ENCODE measurements around the gene WNT8A.
"Not testable (repeated sequence)": the region's sequence is repeated elsewhere in the genome, so short reads cannot be mapped to it uniquely, and the experiment has no call there.

WNT8A gene

GRCh38 chr5:138067945-138068344 lies 15.9 kb upstream of the WNT8A start:
- no peak for TF ChIP-seq POLR2A (IDR thresholded peaks at IDR 0.05; ENCODE audit: low read depth, low read length)
- DNase-seq (ENCODE audit: insufficient read length, low spot score), result no peak
- no peak for FAIRE-seq

GRCh38 chr5:138068742-138069600 lies 14.9 kb upstream of the WNT8A start:
- FAIRE-seq, result peak; percentile 67
- peak; percentile 60 for DNase-seq (ENCODE audit: insufficient read length, low spot score)
- no peak for TF ChIP-seq POLR2A (IDR thresholded peaks at IDR 0.05; ENCODE audit: low read depth, low read length)

GRCh38 chr5:138070026-138070425 lies 13.8 kb upstream of the WNT8A start:
- FAIRE-seq; DNase-seq (ENCODE audit: insufficient read length, low spot score): not testable (repeated sequence)

GRCh38 chr5:138077064-138077696 lies 6.7 kb upstream of the WNT8A start:
- FAIRE-seq (peak; percentile 85), DNase-seq (ENCODE audit: insufficient read length, low spot score) (peak; percentile 49)
- no peak for TF ChIP-seq POLR2A (IDR thresholded peaks at IDR 0.05; ENCODE audit: low read depth, low read length)

GRCh38 chr5:138078006-138078643 lies 5.7 kb upstream of the WNT8A start:
- DNase-seq (ENCODE audit: insufficient read length, low spot score) (no peak), FAIRE-seq (no peak)
- TF ChIP-seq POLR2A (IDR thresholded peaks at IDR 0.05; ENCODE audit: low read depth, low read length), result no peak

- TF ChIP-seq POLR2A (IDR thresholded peaks at IDR 0.05; ENCODE audit: low read depth, low read length), result no peak
- DNase-seq (ENCODE audit: insufficient read length, low spot score) (no peak), FAIRE-seq (no peak)
Observed at GRCh38 chr5:138082033-138082432, 1.8 kb upstream of the WNT8A start.

- TF ChIP-seq POLR2A (IDR thresholded peaks at IDR 0.05; ENCODE audit: low read depth, low read length), result no peak
- DNase-seq (ENCODE audit: insufficient read length, low spot score), result no peak
- FAIRE-seq, result no peak
Observed at GRCh38 chr5:138091685-138092084, 7.9 kb downstream of the WNT8A start.

GRCh38 chr5:138092301-138092700 lies 8.5 kb downstream of the WNT8A start:
- FAIRE-seq, result no peak
- no peak for DNase-seq (ENCODE audit: insufficient read length, low spot score)

GRCh38 chr5:138093036-138093435 lies 9.2 kb downstream of the WNT8A start:
- no peak for TF ChIP-seq POLR2A (IDR thresholded peaks at IDR 0.05; ENCODE audit: low read depth, low read length)
- no peak for DNase-seq (ENCODE audit: insufficient read length, low spot score)
- FAIRE-seq, result no peak

More at GRCh38 chr5:138092301-138092700, 8.5 kb downstream of the WNT8A start:
- TF ChIP-seq POLR2A (IDR thresholded peaks at IDR 0.05; ENCODE audit: low read depth, low read length), result no peak

GRCh38 chr5:138095100-138095907 lies 11.5 kb downstream of the WNT8A start:
- TF ChIP-seq POLR2A (IDR thresholded peaks at IDR 0.05; ENCODE audit: low read depth, low read length), result no peak
- DNase-seq (ENCODE audit: insufficient read length, low spot score) (no peak), FAIRE-seq (no peak)

GRCh38 chr5:138096363-138096762 lies 12.5 kb downstream of the WNT8A start:
- DNase-seq (ENCODE audit: insufficient read length, low spot score) (no peak), FAIRE-seq (no peak)
- TF ChIP-seq POLR2A (IDR thresholded peaks at IDR 0.05; ENCODE audit: low read depth, low read length), result no peak

GRCh38 chr5:138096997-138097828 lies 13.4 kb downstream of the WNT8A start:
- FAIRE-seq (no peak), DNase-seq (ENCODE audit: insufficient read length, low spot score) (no peak)
- no peak for TF ChIP-seq POLR2A (IDR thresholded peaks at IDR 0.05; ENCODE audit: low read depth, low read length)

Measured in H54 (cell line).